Colonic mucosa (tissue), 4 donors: ENCODE measurements around the gene AIG1. TPM values are rescaled to one million over a fixed set of nuclear protein-coding genes. Genes with fewer than 3 reads are reported as not detected.

Source experiments
- DNase-seq: peaks from one replicate; pipeline ENCODE4 v3.0.0-alpha.2; 2020
- H3K27ac ChIP-seq: fragments of 200-600 bp; one replicate; pipeline ENCODE4 v1.8.0; 2021
- H3K27me3 ChIP-seq: fragments of 200-600 bp; one replicate; pipeline ENCODE4 v1.8.0; 2021
- H3K36me3 ChIP-seq: fragments of 200-600 bp; one replicate; pipeline ENCODE4 v1.8.0; 2021
- H3K4me1 ChIP-seq: fragments of 200-600 bp; one replicate; pipeline ENCODE4 v1.8.0; 2021; ENCODE audit warnings: mild to moderate bottlenecking
- H3K4me3 ChIP-seq: fragments of 200-600 bp; one replicate; pipeline ENCODE4 v1.8.0; 2021
- H3K9ac ChIP-seq, 2 donors: one replicate each; pipeline ENCODE4 v1.7.0; 2013; ENCODE audit warnings: control low read depth in 2 of 2, low read depth in 2 of 2, low read length in 2 of 2
- H3K9me3 ChIP-seq: fragments of 200-600 bp; one replicate; pipeline ENCODE4 v1.8.0; 2021
- intact Hi-C: fragments of 100-400 bp; cut with DNase I; formaldehyde crosslinking; loops from one replicate; pipeline ENCODE4 v1.14.1; 2022
- total RNA-seq, 2 donors: library from RNA; stranded (reverse); fragmentation: NEBNext Ultra II Directional in 1 of 2; extraction: Animal tissue kit (Norgen Biotek cat#: 25700) in 1 of 2; gene quantifications; one replicate each; pipeline ENCODE4 v1.2.1, GENCODE V29; 2021
- TF ChIP-seq, protein P1 (sequence below): fragments of 200-600 bp; IDR thresholded peaks from one replicate; pipeline ENCODE4 v1.8.0; 2022; ENCODE audit warnings: antibody characterized with exemption, mild to moderate bottlenecking
- donor health status: healthy.
- donor health status: DM: no; HTN: no; CAD: no.
- donor health status: DM: no; HTN: no; CAD: no.

Gene AIG1
- total RNA-seq, 2 donors from 2014 or later, result 24.2 to 28.8 TPM

GRCh38 chr6:143188292-143188691 lies 127.6 kb downstream of the AIG1 start:
- H3K27ac ChIP-seq, result no peak overlapping the region
- no peaks in the 10 kb centered on the region for H3K4me1 ChIP-seq
- no peak overlapping the region for H3K9ac ChIP-seq
- no peaks in the 10 kb centered on the region for H3K36me3 ChIP-seq
- TF ChIP-seq, protein P1, sequence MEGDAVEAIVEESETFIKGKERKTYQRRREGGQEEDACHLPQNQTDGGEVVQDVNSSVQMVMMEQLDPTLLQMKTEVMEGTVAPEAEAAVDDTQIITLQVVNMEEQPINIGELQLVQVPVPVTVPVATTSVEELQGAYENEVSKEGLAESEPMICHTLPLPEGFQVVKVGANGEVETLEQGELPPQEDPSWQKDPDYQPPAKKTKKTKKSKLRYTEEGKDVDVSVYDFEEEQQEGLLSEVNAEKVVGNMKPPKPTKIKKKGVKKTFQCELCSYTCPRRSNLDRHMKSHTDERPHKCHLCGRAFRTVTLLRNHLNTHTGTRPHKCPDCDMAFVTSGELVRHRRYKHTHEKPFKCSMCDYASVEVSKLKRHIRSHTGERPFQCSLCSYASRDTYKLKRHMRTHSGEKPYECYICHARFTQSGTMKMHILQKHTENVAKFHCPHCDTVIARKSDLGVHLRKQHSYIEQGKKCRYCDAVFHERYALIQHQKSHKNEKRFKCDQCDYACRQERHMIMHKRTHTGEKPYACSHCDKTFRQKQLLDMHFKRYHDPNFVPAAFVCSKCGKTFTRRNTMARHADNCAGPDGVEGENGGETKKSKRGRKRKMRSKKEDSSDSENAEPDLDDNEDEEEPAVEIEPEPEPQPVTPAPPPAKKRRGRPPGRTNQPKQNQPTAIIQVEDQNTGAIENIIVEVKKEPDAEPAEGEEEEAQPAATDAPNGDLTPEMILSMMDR, result no peak
- H3K4me3 ChIP-seq, result no peak overlapping the region
- no peak for DNase-seq
- H3K27me3 ChIP-seq, result no peaks in the 10 kb centered on the region
- intact Hi-C loops, result no loop called here
- H3K9me3 ChIP-seq, result no peaks in the 10 kb centered on the region

- Histone ChIP-seq H3K27me3 (no peaks in the 10 kb centered on the region), H3K9me3 (no peaks in the 10 kb centered on the region), H3K27ac (no peak overlapping the region), H3K36me3 (no peaks in the 10 kb centered on the region), H3K4me1 (no peaks in the 10 kb centered on the region), H3K9ac (no peak overlapping the region), H3K4me3 (no peak overlapping the region)
- intact Hi-C loops, result no loop called here
- TF ChIP-seq, protein P1, result no peak
- DNase-seq, result no peak
Measured at GRCh38 chr6:143191361-143191760, 130.7 kb downstream of the AIG1 start.

GRCh38 chr6:143192766-143193165 lies 132.1 kb downstream of the AIG1 start:
- Histone ChIP-seq H3K36me3 (no peaks in the 10 kb centered on the region), H3K4me1 (no peaks in the 10 kb centered on the region), H3K9me3 (no peaks in the 10 kb centered on the region), H3K4me3 (no peak overlapping the region), H3K27me3 (no peaks in the 10 kb centered on the region), H3K27ac (no peak overlapping the region), H3K9ac (no peak overlapping the region)
- intact Hi-C loops, result no loop called here
- TF ChIP-seq, protein P1, result no peak
- DNase-seq, result no peak

DNA sequence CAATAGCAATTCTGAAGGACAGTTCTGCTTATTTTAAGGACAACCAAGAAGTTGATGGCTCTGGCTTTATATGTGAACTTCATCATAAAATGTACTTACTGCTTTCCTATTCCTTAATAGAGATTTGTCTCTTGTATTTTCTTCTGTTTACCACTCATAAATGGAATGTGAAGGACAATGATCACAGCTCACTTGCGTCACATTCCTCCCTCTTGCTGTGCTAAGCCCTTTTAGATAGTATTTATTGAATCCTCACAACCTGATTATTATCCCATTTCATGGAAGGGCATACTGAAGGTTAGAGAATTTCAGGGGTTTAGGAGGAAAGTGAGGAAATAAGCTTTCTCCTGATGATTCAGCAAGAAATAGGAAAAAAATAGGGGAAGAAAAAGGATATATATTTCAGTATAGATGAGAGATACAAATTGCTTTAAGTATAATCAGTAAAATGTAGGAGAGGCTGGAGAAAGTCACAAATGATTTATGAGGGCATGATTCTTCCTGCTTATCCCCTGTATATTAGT lies 132.9 kb downstream of the AIG1 start:
- Histone ChIP-seq H3K9ac (no peak overlapping the region), H3K27me3 (no peaks in the 10 kb centered on the region), H3K27ac (no peak overlapping the region), H3K36me3 (no peaks in the 10 kb centered on the region), H3K4me3 (no peak overlapping the region), H3K4me1 (no peaks in the 10 kb centered on the region), H3K9me3 (no peaks in the 10 kb centered on the region)
- intact Hi-C loops, result no loop called here
- no peak for DNase-seq
- TF ChIP-seq, protein P1, result no peak

DNA sequence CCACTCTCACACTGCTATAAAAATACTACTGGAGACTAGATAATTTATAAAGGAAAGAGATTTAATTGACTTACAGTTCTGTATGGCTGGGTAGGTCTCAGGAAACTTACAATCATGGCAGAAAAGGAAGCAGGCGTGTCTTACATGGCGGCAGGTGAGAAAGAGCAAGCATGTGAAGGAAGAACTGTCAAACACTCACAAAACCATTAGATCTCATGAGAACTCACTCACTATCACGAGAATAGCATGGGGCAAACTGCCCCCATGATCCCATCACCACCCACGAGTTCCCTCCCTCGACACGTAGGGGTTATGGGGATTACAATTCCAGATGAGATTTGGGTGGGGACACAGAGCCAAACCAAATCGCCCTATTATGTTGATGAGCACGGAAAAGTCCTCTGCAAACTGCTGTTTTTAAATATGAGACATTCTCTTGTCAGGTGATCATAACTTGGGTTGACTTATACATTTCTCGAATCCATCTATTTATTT lies 133.5 kb downstream of the AIG1 start:
- no peak for DNase-seq
- H3K9ac ChIP-seq, result no peak overlapping the region
- no peaks in the 10 kb centered on the region for H3K27me3 ChIP-seq
- H3K36me3 ChIP-seq, result no peaks in the 10 kb centered on the region
- H3K4me1 ChIP-seq, result no peaks in the 10 kb centered on the region
- intact Hi-C loops, result no loop called here
- H3K9me3 ChIP-seq, result no peaks in the 10 kb centered on the region
- no peak overlapping the region for H3K4me3 ChIP-seq
- TF ChIP-seq, protein P1, result no peak
- H3K27ac ChIP-seq, result no peak overlapping the region
